ENCODE results near the gene GYG2. TPM values are rescaled to one million over a fixed set of nuclear protein-coding genes. Genes with fewer than 3 reads are reported as not detected.
A peak's percentile ranks its signal among the peaks of the same experiment; 100 is the strongest.
"Not testable (repeated sequence)": the region's sequence is repeated elsewhere in the genome, so short reads cannot be mapped to it uniquely, and the experiment has no call there.

Gene GYG2
- total and polyA plus RNA-seq, 2 of the 13 experiments (the other 11 are each of a cell fraction or from before 2014, with no cell fraction given) = 20.0 to 24.3 TPM

GRCh38 chrX:2780472-2781225 is 48.1 kb upstream of the GYG2 start (continued):
- TF ChIP-seq HDAC2 (CRISPR knock-in tag; IDR thresholded peaks at IDR 0.05) (peak; percentile 24; the same call in 1 of the 2 replicates), POLR2AphosphoS5 (IDR thresholded peaks at IDR 0.05; ENCODE audit: low read depth, low read length) (peak; percentile 76), SOX6 (CRISPR knock-in tag; IDR thresholded peaks at IDR 0.05) (peak; percentile 77), EP300 (IDR thresholded peaks at IDR 0.05; ENCODE audit: low read depth in 2 of 2, low read length in 2 of 2) (peak in 1 of 2 experiments; percentile 61; a peak in 2 of 4 replicates), HNF4A (CRISPR knock-in tag; IDR thresholded peaks at IDR 0.05) (peak; percentile 8; the same call in 1 of the 2 replicates), SOX13 (CRISPR knock-in tag; conservative IDR thresholded peaks at IDR 0.05 in 1 of 2, IDR thresholded peaks at IDR 0.05 in 1 of 2) (peak in 1 of 2 experiments; percentile 74; a peak in 2 of 4 replicates), ZNF331 (CRISPR knock-in tag; IDR thresholded peaks at IDR 0.05) (0 out of 2 replicates have a peak, but pooled peaks have one; percentile 16), PAXIP1 (CRISPR knock-in tag; conservative IDR thresholded peaks at IDR 0.05) (peak; percentile 88), ZFX (CRISPR knock-in tag; IDR thresholded peaks at IDR 0.05; ENCODE audit: low read depth) (peak; percentile 55; the same call in 1 of the 2 replicates), KDM6A (CRISPR knock-in tag; IDR thresholded peaks at IDR 0.05; ENCODE audit: low read depth) (peak; percentile 68)
- not testable (repeated sequence) for TF ChIP-seq SOX6 (IDR thresholded peaks at IDR 0.05); EP300 (CRISPR knock-in tag; IDR thresholded peaks at IDR 0.05; ENCODE audit: borderline replicate concordance); SOX13 (IDR thresholded peaks at IDR 0.05)
- TF ChIP-seq, protein P1, sequence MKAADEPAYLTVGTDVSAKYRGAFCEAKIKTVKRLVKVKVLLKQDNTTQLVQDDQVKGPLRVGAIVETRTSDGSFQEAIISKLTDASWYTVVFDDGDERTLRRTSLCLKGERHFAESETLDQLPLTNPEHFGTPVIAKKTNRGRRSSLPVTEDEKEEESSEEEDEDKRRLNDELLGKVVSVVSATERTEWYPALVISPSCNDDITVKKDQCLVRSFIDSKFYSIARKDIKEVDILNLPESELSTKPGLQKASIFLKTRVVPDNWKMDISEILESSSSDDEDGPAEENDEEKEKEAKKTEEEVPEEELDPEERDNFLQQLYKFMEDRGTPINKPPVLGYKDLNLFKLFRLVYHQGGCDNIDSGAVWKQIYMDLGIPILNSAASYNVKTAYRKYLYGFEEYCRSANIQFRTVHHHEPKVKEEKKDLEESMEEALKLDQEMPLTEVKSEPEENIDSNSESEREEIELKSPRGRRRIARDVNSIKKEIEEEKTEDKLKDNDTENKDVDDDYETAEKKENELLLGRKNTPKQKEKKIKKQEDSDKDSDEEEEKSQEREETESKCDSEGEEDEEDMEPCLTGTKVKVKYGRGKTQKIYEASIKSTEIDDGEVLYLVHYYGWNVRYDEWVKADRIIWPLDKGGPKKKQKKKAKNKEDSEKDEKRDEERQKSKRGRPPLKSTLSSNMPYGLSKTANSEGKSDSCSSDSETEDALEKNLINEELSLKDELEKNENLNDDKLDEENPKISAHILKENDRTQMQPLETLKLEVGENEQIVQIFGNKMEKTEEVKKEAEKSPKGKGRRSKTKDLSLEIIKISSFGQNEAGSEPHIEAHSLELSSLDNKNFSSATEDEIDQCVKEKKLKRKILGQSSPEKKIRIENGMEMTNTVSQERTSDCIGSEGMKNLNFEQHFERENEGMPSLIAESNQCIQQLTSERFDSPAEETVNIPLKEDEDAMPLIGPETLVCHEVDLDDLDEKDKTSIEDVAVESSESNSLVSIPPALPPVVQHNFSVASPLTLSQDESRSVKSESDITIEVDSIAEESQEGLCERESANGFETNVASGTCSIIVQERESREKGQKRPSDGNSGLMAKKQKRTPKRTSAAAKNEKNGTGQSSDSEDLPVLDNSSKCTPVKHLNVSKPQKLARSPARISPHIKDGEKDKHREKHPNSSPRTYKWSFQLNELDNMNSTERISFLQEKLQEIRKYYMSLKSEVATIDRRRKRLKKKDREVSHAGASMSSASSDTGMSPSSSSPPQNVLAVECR (CRISPR knock-in tag; IDR thresholded peaks at IDR 0.05; ENCODE audit: borderline replicate concordance) = peak; percentile 18; the same call in 1 of the 2 replicates
- TF ChIP-seq, protein P2, sequence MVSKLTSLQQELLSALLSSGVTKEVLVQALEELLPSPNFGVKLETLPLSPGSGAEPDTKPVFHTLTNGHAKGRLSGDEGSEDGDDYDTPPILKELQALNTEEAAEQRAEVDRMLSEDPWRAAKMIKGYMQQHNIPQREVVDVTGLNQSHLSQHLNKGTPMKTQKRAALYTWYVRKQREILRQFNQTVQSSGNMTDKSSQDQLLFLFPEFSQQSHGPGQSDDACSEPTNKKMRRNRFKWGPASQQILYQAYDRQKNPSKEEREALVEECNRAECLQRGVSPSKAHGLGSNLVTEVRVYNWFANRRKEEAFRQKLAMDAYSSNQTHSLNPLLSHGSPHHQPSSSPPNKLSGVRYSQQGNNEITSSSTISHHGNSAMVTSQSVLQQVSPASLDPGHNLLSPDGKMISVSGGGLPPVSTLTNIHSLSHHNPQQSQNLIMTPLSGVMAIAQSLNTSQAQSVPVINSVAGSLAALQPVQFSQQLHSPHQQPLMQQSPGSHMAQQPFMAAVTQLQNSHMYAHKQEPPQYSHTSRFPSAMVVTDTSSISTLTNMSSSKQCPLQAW (CRISPR knock-in tag; IDR thresholded peaks at IDR 0.05) = peak; percentile 89
- TF ChIP-seq, protein P3, sequence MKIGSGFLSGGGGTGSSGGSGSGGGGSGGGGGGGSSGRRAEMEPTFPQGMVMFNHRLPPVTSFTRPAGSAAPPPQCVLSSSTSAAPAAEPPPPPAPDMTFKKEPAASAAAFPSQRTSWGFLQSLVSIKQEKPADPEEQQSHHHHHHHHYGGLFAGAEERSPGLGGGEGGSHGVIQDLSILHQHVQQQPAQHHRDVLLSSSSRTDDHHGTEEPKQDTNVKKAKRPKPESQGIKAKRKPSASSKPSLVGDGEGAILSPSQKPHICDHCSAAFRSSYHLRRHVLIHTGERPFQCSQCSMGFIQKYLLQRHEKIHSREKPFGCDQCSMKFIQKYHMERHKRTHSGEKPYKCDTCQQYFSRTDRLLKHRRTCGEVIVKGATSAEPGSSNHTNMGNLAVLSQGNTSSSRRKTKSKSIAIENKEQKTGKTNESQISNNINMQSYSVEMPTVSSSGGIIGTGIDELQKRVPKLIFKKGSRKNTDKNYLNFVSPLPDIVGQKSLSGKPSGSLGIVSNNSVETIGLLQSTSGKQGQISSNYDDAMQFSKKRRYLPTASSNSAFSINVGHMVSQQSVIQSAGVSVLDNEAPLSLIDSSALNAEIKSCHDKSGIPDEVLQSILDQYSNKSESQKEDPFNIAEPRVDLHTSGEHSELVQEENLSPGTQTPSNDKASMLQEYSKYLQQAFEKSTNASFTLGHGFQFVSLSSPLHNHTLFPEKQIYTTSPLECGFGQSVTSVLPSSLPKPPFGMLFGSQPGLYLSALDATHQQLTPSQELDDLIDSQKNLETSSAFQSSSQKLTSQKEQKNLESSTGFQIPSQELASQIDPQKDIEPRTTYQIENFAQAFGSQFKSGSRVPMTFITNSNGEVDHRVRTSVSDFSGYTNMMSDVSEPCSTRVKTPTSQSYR (CRISPR knock-in tag; IDR thresholded peaks at IDR 0.05; ENCODE audit: borderline replicate concordance) = peak; percentile 22; the same call in 1 of the 2 replicates
